ENCODE results near the gene NBPF20. TPM values are rescaled to one million over a fixed set of nuclear protein-coding genes. Genes with fewer than 3 reads are reported as not detected.
"Not testable (repeated sequence)": the region's sequence is repeated elsewhere in the genome, so short reads cannot be mapped to it uniquely, and the experiment has no call there.

The NBPF20 gene
- total RNA-seq, 1 experiment from 2014 or later: 2.9 TPM

GRCh38 chr1:145431363-145432256 is 6.2 kb upstream of the NBPF20 start:
- in situ Hi-C loops (cut with HindIII; ENCODE audit: low pct_unique_long_range_greater_than_20kb, low sequenced_read_pairs); DNase-seq (ENCODE audit: low read depth): not testable (repeated sequence)

GRCh38 chr1:145430830-145431229 is 5.4 kb upstream of the NBPF20 start:
- DNase-seq (ENCODE audit: low read depth); in situ Hi-C loops (cut with HindIII; ENCODE audit: low pct_unique_long_range_greater_than_20kb, low sequenced_read_pairs): not testable (repeated sequence)

GRCh38 chr1:145429329-145429728 is 3.9 kb upstream of the NBPF20 start:
- DNase-seq (ENCODE audit: low read depth): not testable (repeated sequence)

GRCh38 chr1:145424612-145425435 is 579 bp downstream of the NBPF20 start:
- in situ Hi-C loops (cut with HindIII; ENCODE audit: low pct_unique_long_range_greater_than_20kb, low sequenced_read_pairs); DNase-seq (ENCODE audit: low read depth): not testable (repeated sequence)

More at GRCh38 chr1:145429329-145429728, 3.9 kb upstream of the NBPF20 start:
- in situ Hi-C loops (cut with HindIII; ENCODE audit: low pct_unique_long_range_greater_than_20kb, low sequenced_read_pairs): not testable (repeated sequence)

GRCh38 chr1:145415149-145415548 is 10.3 kb downstream of the NBPF20 start:
- DNase-seq (ENCODE audit: low read depth); in situ Hi-C loops (cut with HindIII; ENCODE audit: low pct_unique_long_range_greater_than_20kb, low sequenced_read_pairs): not testable (repeated sequence)

GRCh38 chr1:145407266-145407665 is 18.1 kb downstream of the NBPF20 start:
- in situ Hi-C loops (cut with HindIII; ENCODE audit: low pct_unique_long_range_greater_than_20kb, low sequenced_read_pairs); DNase-seq (ENCODE audit: low read depth): not testable (repeated sequence)

GRCh38 chr1:145404949-145405348 is 20.5 kb downstream of the NBPF20 start:
- in situ Hi-C loops (cut with HindIII; ENCODE audit: low pct_unique_long_range_greater_than_20kb, low sequenced_read_pairs): not testable (repeated sequence)

GRCh38 chr1:145400701-145401100 is 24.7 kb downstream of the NBPF20 start:
- in situ Hi-C loops (cut with HindIII; ENCODE audit: low pct_unique_long_range_greater_than_20kb, low sequenced_read_pairs); DNase-seq (ENCODE audit: low read depth): not testable (repeated sequence)

More at GRCh38 chr1:145404949-145405348, 20.5 kb downstream of the NBPF20 start:
- DNase-seq (ENCODE audit: low read depth): not testable (repeated sequence)

Other genes with a start within 250 kb of the NBPF20 start
- not detected in 2 replicates for gene PPIAL4D, start 183.4 kb downstream of the NBPF20 start, total RNA-seq (2014; rRNA removed; shearing (Covaris generic); ENCODE audit: low replicate concordance)
- 32.1 and 40.4 TPM in 2 replicates for gene GPR89A, start 182.4 kb upstream of the NBPF20 start, total RNA-seq (2014; rRNA removed; shearing (Covaris generic); ENCODE audit: low replicate concordance)